ENCODE results near the gene DNAAF1.
"Not testable (repeated sequence)": the region's sequence is repeated elsewhere in the genome, so short reads cannot be mapped to it uniquely, and the experiment has no call there.

DNA sequence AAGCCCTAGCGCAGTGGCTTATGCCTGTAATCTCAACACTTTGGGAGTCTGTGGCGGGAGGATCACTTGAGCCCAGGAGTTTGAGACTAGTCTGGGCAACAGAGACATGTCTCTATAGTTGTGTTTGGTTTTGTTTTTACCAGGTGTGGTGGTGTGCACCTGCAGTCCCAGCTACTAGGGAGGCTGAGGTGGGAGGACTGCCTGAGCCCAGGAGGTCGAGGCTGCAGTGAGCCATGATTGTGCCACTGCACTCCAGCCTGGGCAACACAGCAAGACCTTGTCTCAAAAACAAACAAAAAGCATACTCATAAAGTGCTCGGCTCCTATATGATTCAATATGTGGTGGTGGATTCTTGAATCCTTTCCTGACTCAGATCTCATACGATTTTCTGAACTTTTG is 26.8 kb upstream of the DNAAF1 start:
- not testable (repeated sequence) for TF ChIP-seq EZH2 (IDR thresholded peaks at IDR 0.05; ENCODE audit: insufficient read depth, poor library complexity, severe bottlenecking); EZH2phosphoT487 (IDR thresholded peaks at IDR 0.05; ENCODE audit: insufficient read depth, low read depth)

Data from GM23248 (cell line).